ENCODE measurements around the gene CAMTA1. TPM values are rescaled to one million over a fixed set of nuclear protein-coding genes. Genes with fewer than 3 reads are reported as not detected.

The CAMTA1 gene
- polyA plus RNA-seq, 1 donor (not counting 4 experiments of a cell fraction or from before 2014, with no cell fraction given) = 51.4 TPM

DNA sequence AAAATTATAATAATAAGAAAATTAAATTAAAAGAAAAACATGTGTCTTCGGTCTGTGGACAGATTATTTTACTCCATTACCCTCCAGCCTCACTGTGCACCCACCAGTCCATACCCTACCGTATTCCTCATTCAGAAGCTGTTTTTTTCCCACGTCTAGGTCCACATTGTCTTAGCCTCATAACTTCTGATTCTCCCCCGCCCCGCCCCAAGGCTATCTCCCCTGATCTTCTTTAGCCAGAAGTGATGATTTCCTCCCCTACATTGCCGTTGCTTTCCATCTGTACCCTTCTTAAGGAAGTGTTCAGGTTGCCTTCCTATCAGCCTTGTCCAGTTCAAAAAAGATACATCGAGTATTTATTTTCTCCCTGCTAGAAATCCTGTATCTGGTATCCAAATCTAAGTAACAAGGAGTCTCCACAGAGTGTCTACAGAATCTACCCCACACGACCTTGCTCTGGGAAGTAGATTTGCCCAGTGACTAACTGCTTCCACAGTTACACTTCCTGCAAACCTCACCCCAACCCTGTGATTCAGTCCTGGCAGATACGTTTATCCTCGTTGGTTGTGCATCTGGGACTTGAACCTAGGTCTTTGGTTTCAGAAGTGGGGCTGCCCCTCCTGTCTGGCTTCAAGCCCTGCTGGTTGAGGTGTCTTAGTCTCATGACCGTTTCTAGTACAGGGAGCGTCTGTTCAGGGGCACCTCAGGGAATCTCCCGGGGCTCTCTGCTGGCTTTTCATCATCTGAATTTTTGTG, 470.2 kb downstream of the CAMTA1 start:
- H3K4me2 ChIP-seq (ENCODE audit: control insufficient read depth, extremely low read depth, insufficient read depth, low read depth, low read length) = no peak overlapping the region
- no peaks in the 10 kb centered on the region for H3K9me1 ChIP-seq (ENCODE audit: control insufficient read depth, extremely low read depth, insufficient read depth, low read length)
- FAIRE-seq = peak; percentile 48
- H3K27ac ChIP-seq (ENCODE audit: control insufficient read depth, insufficient read depth, low read length) = no peak overlapping the region
- TF ChIP-seq, protein P1, sequence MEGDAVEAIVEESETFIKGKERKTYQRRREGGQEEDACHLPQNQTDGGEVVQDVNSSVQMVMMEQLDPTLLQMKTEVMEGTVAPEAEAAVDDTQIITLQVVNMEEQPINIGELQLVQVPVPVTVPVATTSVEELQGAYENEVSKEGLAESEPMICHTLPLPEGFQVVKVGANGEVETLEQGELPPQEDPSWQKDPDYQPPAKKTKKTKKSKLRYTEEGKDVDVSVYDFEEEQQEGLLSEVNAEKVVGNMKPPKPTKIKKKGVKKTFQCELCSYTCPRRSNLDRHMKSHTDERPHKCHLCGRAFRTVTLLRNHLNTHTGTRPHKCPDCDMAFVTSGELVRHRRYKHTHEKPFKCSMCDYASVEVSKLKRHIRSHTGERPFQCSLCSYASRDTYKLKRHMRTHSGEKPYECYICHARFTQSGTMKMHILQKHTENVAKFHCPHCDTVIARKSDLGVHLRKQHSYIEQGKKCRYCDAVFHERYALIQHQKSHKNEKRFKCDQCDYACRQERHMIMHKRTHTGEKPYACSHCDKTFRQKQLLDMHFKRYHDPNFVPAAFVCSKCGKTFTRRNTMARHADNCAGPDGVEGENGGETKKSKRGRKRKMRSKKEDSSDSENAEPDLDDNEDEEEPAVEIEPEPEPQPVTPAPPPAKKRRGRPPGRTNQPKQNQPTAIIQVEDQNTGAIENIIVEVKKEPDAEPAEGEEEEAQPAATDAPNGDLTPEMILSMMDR (optimal IDR thresholded peaks at IDR 0.05 in 1 of 3, IDR thresholded peaks at IDR 0.05 in 1 of 3, conservative IDR thresholded peaks at IDR 0.05 in 1 of 3; ENCODE audit: extremely low read depth in 1 of 3, insufficient read depth in 2 of 3, low read length in 3 of 3) = no peak
- no peak for TF ChIP-seq EZH2 (IDR thresholded peaks at IDR 0.05; ENCODE audit: low read length)
- no peak overlapping the region for H3K4me3 ChIP-seq (ENCODE audit: control insufficient read depth in 2 of 3, extremely low read depth in 1 of 3, insufficient read depth in 2 of 3, low read depth in 1 of 3, low read length in 3 of 3)
- H3K27me3 ChIP-seq (ENCODE audit: control insufficient read depth, extremely low read depth, insufficient read depth, low read length) = no peaks in the 10 kb centered on the region
- H3K4me1 ChIP-seq (ENCODE audit: control insufficient read depth, extremely low read depth, insufficient read depth, low read length) = peaks cover 5% of the 10 kb centered on the region
- no peak for DNase-seq (ENCODE audit: low read depth, low spot score)
- H3K79me2 ChIP-seq (ENCODE audit: control insufficient read depth, insufficient read depth, low read length) = no peaks in the 10 kb centered on the region
- H2AFZ ChIP-seq (ENCODE audit: control insufficient read depth, low read length) = peak overlapping the region; percentile 49
- H3K9me3 ChIP-seq (ENCODE audit: control insufficient read depth, low read depth, low read length) = no peaks in the 10 kb centered on the region
- H3K36me3 ChIP-seq (ENCODE audit: control insufficient read depth in 2 of 2, extremely low read depth in 1 of 2, insufficient read depth in 2 of 2, low read length in 2 of 2) = no peaks in the 10 kb centered on the region
- no peak overlapping the region for H3K9ac ChIP-seq (ENCODE audit: control insufficient read depth, extremely low read depth, insufficient read depth, low read length)
- no peaks in the 10 kb centered on the region for H4K20me1 ChIP-seq (ENCODE audit: control insufficient read depth, extremely low read depth, insufficient read depth, low read length)
- dilution Hi-C loops (cut with MboI; ENCODE audit: extremely low pct_ligation_motif_present, low sequenced_read_pairs) = no loop called here

DNA sequence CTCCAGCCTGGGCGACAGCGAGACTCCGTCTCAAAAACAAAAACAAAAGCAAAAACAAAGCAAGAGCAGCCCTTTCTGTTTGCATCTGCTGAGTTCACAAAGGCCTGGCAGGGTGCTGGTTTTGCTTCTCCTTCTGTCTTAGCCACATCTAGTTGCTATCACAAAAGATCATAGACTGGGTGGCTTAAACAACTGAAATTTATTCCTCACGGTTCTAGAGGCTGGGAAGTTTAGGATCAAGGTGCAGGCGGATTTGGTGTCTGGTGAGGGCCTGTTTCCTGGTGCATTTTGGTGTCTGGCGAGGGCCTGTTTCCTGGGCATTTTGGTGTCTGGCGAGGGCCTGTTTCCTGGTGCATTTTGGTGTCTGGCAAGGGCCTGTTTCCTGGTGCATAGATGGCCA, 471.3 kb downstream of the CAMTA1 start:
- peaks cover 5% of the 10 kb centered on the region for H3K4me1 ChIP-seq (ENCODE audit: control insufficient read depth, extremely low read depth, insufficient read depth, low read length)
- FAIRE-seq (no peak), DNase-seq (ENCODE audit: low read depth, low spot score) (no peak)
- no peaks in the 10 kb centered on the region for H4K20me1 ChIP-seq (ENCODE audit: control insufficient read depth, extremely low read depth, insufficient read depth, low read length)
- no peaks in the 10 kb centered on the region for H3K27me3 ChIP-seq (ENCODE audit: control insufficient read depth, extremely low read depth, insufficient read depth, low read length)
- no peak overlapping the region for H3K27ac ChIP-seq (ENCODE audit: control insufficient read depth, insufficient read depth, low read length)
- no peaks in the 10 kb centered on the region for H3K9me3 ChIP-seq (ENCODE audit: control insufficient read depth, low read depth, low read length)
- no peaks in the 10 kb centered on the region for H3K79me2 ChIP-seq (ENCODE audit: control insufficient read depth, insufficient read depth, low read length)
- H3K9ac ChIP-seq (ENCODE audit: control insufficient read depth, extremely low read depth, insufficient read depth, low read length) = no peak overlapping the region
- no peaks in the 10 kb centered on the region for H3K36me3 ChIP-seq (ENCODE audit: control insufficient read depth in 2 of 2, extremely low read depth in 1 of 2, insufficient read depth in 2 of 2, low read length in 2 of 2)
- dilution Hi-C loops (cut with MboI; ENCODE audit: extremely low pct_ligation_motif_present, low sequenced_read_pairs) = no loop called here
- no peak overlapping the region for H2AFZ ChIP-seq (ENCODE audit: control insufficient read depth, low read length)
- H3K4me3 ChIP-seq (ENCODE audit: control insufficient read depth in 2 of 3, extremely low read depth in 1 of 3, insufficient read depth in 2 of 3, low read depth in 1 of 3, low read length in 3 of 3) = no peak overlapping the region
- H3K4me2 ChIP-seq (ENCODE audit: control insufficient read depth, extremely low read depth, insufficient read depth, low read depth, low read length) = no peak overlapping the region
- TF ChIP-seq EZH2 (IDR thresholded peaks at IDR 0.05; ENCODE audit: low read length) = no peak
- TF ChIP-seq, protein P1 (optimal IDR thresholded peaks at IDR 0.05 in 1 of 3, IDR thresholded peaks at IDR 0.05 in 1 of 3, conservative IDR thresholded peaks at IDR 0.05 in 1 of 3; ENCODE audit: extremely low read depth in 1 of 3, insufficient read depth in 2 of 3, low read length in 3 of 3) = no peak
- H3K9me1 ChIP-seq (ENCODE audit: control insufficient read depth, extremely low read depth, insufficient read depth, low read length) = no peaks in the 10 kb centered on the region

Data from keratinocyte (primary cell).